Colonic mucosa (tissue), 4 donors: Measurements from ENCODE around the gene ST7. TPM values are rescaled to one million over a fixed set of nuclear protein-coding genes. Genes with fewer than 3 reads are reported as not detected.

Experiments used
- DNase-seq: peaks from one replicate; pipeline ENCODE4 v3.0.0-alpha.2; 2020
- H3K27ac ChIP-seq: fragments of 200-600 bp; one replicate; pipeline ENCODE4 v1.8.0; 2021
- H3K27me3 ChIP-seq: fragments of 200-600 bp; one replicate; pipeline ENCODE4 v1.8.0; 2021
- H3K36me3 ChIP-seq: fragments of 200-600 bp; one replicate; pipeline ENCODE4 v1.8.0; 2021
- H3K4me1 ChIP-seq: fragments of 200-600 bp; one replicate; pipeline ENCODE4 v1.8.0; 2021; ENCODE audit warnings: mild to moderate bottlenecking
- H3K4me3 ChIP-seq: fragments of 200-600 bp; one replicate; pipeline ENCODE4 v1.8.0; 2021
- H3K9ac ChIP-seq, 2 donors: one replicate each; pipeline ENCODE4 v1.7.0; 2013; ENCODE audit warnings: control low read depth in 2 of 2, low read depth in 2 of 2, low read length in 2 of 2
- H3K9me3 ChIP-seq: fragments of 200-600 bp; one replicate; pipeline ENCODE4 v1.8.0; 2021
- intact Hi-C: fragments of 100-400 bp; cut with DNase I; formaldehyde crosslinking; loops from one replicate; pipeline ENCODE4 v1.14.1; 2022
- total RNA-seq, 2 donors: library from RNA; stranded (reverse); fragmentation: NEBNext Ultra II Directional in 1 of 2; extraction: Animal tissue kit (Norgen Biotek cat#: 25700) in 1 of 2; gene quantifications; one replicate each; pipeline ENCODE4 v1.2.1, GENCODE V29; 2021
- TF ChIP-seq, protein P1 (sequence below): fragments of 200-600 bp; IDR thresholded peaks from one replicate; pipeline ENCODE4 v1.8.0; 2022; ENCODE audit warnings: antibody characterized with exemption, mild to moderate bottlenecking
- donor health status: healthy.
- donor health status: DM: no; HTN: no; CAD: no.
- donor health status: DM: no; HTN: no; CAD: no.

Gene ST7
- total RNA-seq, 2 donors from 2014 or later: 10.6 to 12.2 TPM

DNA sequence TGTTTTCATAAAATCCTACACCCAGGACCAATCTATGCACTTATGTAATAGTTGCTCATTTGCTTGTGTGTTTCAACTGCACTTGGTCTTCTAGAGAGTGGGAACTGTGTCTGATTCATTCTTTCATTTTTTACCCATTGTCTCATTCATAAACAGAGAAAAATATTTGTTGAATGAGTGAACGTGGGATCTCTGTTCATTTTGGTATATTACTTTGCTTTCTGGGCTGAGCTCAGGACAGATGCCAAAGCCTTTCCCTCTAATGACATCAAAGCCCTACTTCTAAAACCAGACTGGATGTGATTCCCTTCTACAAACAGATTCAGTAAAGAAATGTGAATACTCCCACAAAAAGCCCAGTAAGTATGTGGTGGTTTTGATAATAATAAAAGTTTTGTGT lies 145.2 kb downstream of the ST7 start:
- Histone ChIP-seq H3K4me3 (no peak overlapping the region), H3K27me3 (no peaks in the 10 kb centered on the region), H3K9me3 (no peaks in the 10 kb centered on the region), H3K36me3 (no peaks in the 10 kb centered on the region), H3K4me1 (no peaks in the 10 kb centered on the region), H3K27ac (no peak overlapping the region), H3K9ac (no peak overlapping the region)
- intact Hi-C loops: no loop called here
- no peak for DNase-seq
- TF ChIP-seq, protein P1, sequence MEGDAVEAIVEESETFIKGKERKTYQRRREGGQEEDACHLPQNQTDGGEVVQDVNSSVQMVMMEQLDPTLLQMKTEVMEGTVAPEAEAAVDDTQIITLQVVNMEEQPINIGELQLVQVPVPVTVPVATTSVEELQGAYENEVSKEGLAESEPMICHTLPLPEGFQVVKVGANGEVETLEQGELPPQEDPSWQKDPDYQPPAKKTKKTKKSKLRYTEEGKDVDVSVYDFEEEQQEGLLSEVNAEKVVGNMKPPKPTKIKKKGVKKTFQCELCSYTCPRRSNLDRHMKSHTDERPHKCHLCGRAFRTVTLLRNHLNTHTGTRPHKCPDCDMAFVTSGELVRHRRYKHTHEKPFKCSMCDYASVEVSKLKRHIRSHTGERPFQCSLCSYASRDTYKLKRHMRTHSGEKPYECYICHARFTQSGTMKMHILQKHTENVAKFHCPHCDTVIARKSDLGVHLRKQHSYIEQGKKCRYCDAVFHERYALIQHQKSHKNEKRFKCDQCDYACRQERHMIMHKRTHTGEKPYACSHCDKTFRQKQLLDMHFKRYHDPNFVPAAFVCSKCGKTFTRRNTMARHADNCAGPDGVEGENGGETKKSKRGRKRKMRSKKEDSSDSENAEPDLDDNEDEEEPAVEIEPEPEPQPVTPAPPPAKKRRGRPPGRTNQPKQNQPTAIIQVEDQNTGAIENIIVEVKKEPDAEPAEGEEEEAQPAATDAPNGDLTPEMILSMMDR: no peak

DNA sequence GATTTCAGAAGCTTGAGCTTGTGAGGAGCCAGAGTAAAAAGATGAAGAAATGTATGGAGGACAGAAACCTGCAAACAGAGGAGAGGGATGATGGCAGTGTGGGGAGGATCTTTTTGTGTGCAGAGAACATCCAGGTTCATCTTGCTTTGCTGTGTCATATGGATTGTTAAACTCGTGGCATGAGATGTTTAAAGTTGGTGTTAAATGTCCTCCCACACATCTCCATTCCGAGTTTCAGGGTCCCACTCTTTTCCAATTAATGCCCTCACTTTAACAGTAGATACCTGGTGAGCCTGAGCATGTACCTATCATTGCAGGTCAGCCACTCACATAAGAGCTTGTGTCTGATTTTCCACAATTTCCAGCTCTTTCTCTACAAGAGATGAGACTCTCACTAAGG lies 147.7 kb downstream of the ST7 start:
- Histone ChIP-seq H3K4me1 (no peaks in the 10 kb centered on the region), H3K9me3 (no peaks in the 10 kb centered on the region), H3K27ac (no peak overlapping the region), H3K9ac (no peak overlapping the region), H3K36me3 (no peaks in the 10 kb centered on the region), H3K4me3 (no peak overlapping the region), H3K27me3 (no peaks in the 10 kb centered on the region)
- TF ChIP-seq, protein P1: no peak
- no peak for DNase-seq
- intact Hi-C loops: no loop called here

DNA sequence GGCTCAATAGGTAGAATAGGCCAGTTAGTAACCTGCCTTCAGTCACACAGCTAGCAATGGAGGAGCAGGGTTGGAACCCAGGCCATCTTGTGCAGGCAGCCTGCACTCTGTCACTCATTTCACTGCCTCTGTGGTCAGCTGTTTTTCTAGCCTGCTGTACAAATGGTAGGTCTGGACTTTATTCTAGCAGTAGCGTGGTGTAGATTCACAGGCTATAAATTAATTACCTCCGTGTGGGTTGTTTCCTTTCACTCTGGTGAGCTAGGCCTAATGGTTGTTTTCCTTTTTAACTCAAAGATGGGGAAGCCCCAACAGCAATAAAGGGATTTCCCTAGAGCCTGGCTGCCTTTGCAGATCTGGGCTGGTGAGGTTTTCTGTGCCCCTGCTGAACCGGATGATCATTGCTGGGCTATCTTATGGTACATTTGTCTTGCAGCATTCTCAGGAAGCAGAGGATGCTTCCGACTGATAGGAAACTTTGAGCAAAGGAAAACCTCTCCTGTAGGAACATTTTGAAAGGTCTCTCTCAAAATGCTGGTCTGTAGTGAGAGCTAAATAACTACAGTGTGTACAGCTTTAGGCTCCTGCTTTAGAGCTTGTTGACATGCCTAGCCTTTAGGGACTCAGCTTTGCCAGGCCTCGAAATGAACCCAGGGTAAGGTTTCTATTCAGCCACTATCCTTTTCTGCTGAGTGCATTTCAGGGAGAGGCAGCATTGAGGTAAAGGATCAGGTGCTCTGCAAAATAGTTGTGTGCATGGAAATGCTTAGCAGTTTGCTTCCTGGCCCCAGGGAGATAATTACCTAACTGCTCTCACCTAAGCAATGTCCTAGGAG lies 157.4 kb downstream of the ST7 start:
- DNase-seq: no peak
- intact Hi-C loops: no loop called here

DNA sequence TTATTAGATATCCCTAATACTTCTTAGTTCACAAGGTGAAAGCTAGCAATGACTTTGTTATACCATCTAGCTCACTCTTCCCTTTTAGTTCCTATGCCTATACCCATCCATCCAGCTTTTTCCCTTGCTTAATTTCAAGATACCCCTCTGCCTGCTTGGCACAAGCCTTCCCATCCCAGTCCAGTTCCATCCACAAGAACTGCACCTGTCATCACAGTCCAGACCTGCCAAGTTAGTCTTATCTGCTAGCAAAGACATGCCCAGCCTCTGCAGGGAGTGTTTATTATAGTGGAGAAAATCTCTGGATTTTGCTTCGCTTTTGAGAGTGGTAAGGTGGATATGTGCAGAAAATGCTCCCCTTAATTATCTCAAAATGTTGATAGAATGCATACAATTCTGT lies 158.2 kb downstream of the ST7 start:
- TF ChIP-seq, protein P1: no peak
- Histone ChIP-seq H3K4me1 (peaks cover 8% of the 10 kb centered on the region), H3K9ac (no peak overlapping the region), H3K9me3 (no peaks in the 10 kb centered on the region), H3K36me3 (no peaks in the 10 kb centered on the region), H3K27me3 (no peaks in the 10 kb centered on the region), H3K27ac (no peak overlapping the region), H3K4me3 (no peak overlapping the region)
- intact Hi-C loops: no loop called here
- no peak for DNase-seq

More for the DNA sequence above, 157.4 kb downstream of the ST7 start:
- Histone ChIP-seq H3K27me3 (no peaks in the 10 kb centered on the region), H3K27ac (no peak overlapping the region), H3K4me3 (no peak overlapping the region), H3K9ac (no peak overlapping the region), H3K9me3 (no peaks in the 10 kb centered on the region), H3K4me1 (peaks cover 8% of the 10 kb centered on the region), H3K36me3 (no peaks in the 10 kb centered on the region)
- TF ChIP-seq, protein P1: no peak

DNA sequence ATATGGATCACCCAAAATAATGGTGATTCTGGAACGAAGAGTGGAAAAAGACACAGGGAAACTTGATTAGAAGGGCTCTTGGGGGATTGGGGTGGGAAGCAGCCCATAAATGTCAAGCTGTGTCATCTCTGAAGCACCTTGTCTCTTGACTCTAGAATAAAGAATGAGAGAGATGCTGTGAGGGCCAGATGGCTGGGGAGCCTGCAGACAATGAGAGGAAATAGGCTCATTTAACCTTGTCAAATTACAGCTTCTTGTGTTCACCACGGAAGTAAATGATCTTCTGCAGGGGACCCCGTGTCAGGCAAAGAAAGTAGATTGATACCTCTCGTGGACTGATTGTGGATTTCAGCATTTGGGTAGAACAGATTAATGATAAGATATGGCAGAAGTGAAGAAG lies 159.3 kb downstream of the ST7 start:
- no peak for DNase-seq
- no peak overlapping the region for H3K27ac ChIP-seq
- no peaks in the 10 kb centered on the region for H3K9me3 ChIP-seq
- no peaks in the 10 kb centered on the region for H3K36me3 ChIP-seq
- TF ChIP-seq, protein P1: no peak
- H3K4me1 ChIP-seq: peaks cover 8% of the 10 kb centered on the region
- intact Hi-C loops: no loop called here
- no peak overlapping the region for H3K9ac ChIP-seq
- no peaks in the 10 kb centered on the region for H3K27me3 ChIP-seq
- no peak overlapping the region for H3K4me3 ChIP-seq
